HK-2 (cell line): ENCODE results near the gene SH3RF1.
A peak's percentile ranks its signal among the peaks of the same experiment; 100 is the strongest.
"Not testable (repeated sequence)": the region's sequence is repeated elsewhere in the genome, so short reads cannot be mapped to it uniquely, and the experiment has no call there.

Experiments used
- DNase-seq: peaks from one replicate; pipeline ENCODE4 v3.0.0-alpha.2; 2018; ENCODE audit not compliant: unreplicated experiment

The SH3RF1 gene

GRCh38 chr4:169225812-169226211 is 44.9 kb downstream of the SH3RF1 start:
- no peak for DNase-seq

GRCh38 chr4:169225058-169225751 is 45.6 kb downstream of the SH3RF1 start:
- peak; percentile 27 for DNase-seq

GRCh38 chr4:169222761-169223160 is 48.0 kb downstream of the SH3RF1 start:
- DNase-seq = no peak

GRCh38 chr4:169221662-169222061 is 49.1 kb downstream of the SH3RF1 start:
- DNase-seq = no peak

GRCh38 chr4:169220854-169221411 is 49.8 kb downstream of the SH3RF1 start:
- DNase-seq = no peak

GRCh38 chr4:169220447-169220846 is 50.3 kb downstream of the SH3RF1 start:
- no peak for DNase-seq

GRCh38 chr4:169219440-169219839 is 51.3 kb downstream of the SH3RF1 start:
- DNase-seq = no peak

GRCh38 chr4:169215656-169216055 is 55.1 kb downstream of the SH3RF1 start:
- DNase-seq = no peak

GRCh38 chr4:169212981-169213380 is 57.8 kb downstream of the SH3RF1 start:
- no peak for DNase-seq

- DNase-seq = no peak
Observed at GRCh38 chr4:169210504-169211118, 60.1 kb downstream of the SH3RF1 start.

GRCh38 chr4:169209388-169209883 is 61.3 kb downstream of the SH3RF1 start:
- DNase-seq = no peak

GRCh38 chr4:169208516-169208915 is 62.2 kb downstream of the SH3RF1 start:
- DNase-seq = no peak

GRCh38 chr4:169208090-169208455 is 62.7 kb downstream of the SH3RF1 start:
- no peak for DNase-seq

- DNase-seq = no peak
Observed at GRCh38 chr4:169207436-169208089, 63.2 kb downstream of the SH3RF1 start.

GRCh38 chr4:169205744-169206080 is 65.0 kb downstream of the SH3RF1 start:
- no peak for DNase-seq

GRCh38 chr4:169205075-169205743 is 65.5 kb downstream of the SH3RF1 start:
- no peak for DNase-seq

- DNase-seq = no peak
Observed at GRCh38 chr4:169203891-169204290, 66.9 kb downstream of the SH3RF1 start.

GRCh38 chr4:169203278-169203677 is 67.5 kb downstream of the SH3RF1 start:
- not testable (repeated sequence) for DNase-seq

GRCh38 chr4:169202878-169203277 is 67.9 kb downstream of the SH3RF1 start:
- DNase-seq = no peak

- no peak for DNase-seq
Observed at GRCh38 chr4:169202145-169202699, 68.5 kb downstream of the SH3RF1 start.

GRCh38 chr4:169201222-169202144 is 69.3 kb downstream of the SH3RF1 start:
- DNase-seq = no peak
